ENCODE results near the gene RBM19.

RBM19 gene

GRCh38 chr12:113827539-113828114 lies 138.5 kb downstream of the RBM19 start:
- no peak overlapping the region for H3K4me3 ChIP-seq (ENCODE audit: low read depth, low read length)
- TF ChIP-seq, protein P1, sequence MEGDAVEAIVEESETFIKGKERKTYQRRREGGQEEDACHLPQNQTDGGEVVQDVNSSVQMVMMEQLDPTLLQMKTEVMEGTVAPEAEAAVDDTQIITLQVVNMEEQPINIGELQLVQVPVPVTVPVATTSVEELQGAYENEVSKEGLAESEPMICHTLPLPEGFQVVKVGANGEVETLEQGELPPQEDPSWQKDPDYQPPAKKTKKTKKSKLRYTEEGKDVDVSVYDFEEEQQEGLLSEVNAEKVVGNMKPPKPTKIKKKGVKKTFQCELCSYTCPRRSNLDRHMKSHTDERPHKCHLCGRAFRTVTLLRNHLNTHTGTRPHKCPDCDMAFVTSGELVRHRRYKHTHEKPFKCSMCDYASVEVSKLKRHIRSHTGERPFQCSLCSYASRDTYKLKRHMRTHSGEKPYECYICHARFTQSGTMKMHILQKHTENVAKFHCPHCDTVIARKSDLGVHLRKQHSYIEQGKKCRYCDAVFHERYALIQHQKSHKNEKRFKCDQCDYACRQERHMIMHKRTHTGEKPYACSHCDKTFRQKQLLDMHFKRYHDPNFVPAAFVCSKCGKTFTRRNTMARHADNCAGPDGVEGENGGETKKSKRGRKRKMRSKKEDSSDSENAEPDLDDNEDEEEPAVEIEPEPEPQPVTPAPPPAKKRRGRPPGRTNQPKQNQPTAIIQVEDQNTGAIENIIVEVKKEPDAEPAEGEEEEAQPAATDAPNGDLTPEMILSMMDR (IDR thresholded peaks at IDR 0.05; ENCODE audit: low read depth, low read length) = no peak

GRCh38 chr12:113826805-113827538 lies 139.2 kb downstream of the RBM19 start:
- no peak overlapping the region for H3K4me3 ChIP-seq (ENCODE audit: low read depth, low read length)
- TF ChIP-seq, protein P1 (IDR thresholded peaks at IDR 0.05; ENCODE audit: low read depth, low read length) = no peak

- H3K4me3 ChIP-seq (ENCODE audit: low read depth, low read length) = no peak overlapping the region
- TF ChIP-seq, protein P1 (IDR thresholded peaks at IDR 0.05; ENCODE audit: low read depth, low read length) = no peak
Measured at GRCh38 chr12:113825705-113826104, 140.4 kb downstream of the RBM19 start.

DNA sequence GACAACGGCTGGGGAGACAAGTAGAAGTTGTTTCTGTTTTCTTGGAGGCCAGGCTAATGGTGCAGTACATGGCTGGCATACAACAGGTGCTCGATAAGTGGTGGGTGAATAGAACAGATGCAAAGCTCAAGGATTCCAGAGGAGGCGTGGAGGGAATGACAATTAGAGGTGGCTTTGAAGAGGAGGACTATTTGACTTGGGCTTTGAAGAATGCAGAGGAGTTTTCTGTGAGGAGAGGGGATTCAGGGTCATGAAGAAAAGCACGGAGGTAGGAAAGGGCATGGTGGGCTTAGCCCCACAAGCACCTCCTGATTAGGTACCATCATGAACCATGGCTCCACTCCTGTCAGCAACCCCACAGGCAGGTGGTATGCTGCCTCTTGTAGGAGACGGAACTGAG lies 142.3 kb downstream of the RBM19 start:
- TF ChIP-seq, protein P1 (IDR thresholded peaks at IDR 0.05; ENCODE audit: low read depth, low read length) = no peak
- no peak overlapping the region for H3K4me3 ChIP-seq (ENCODE audit: low read depth, low read length)

GRCh38 chr12:113823016-113823415 lies 143.1 kb downstream of the RBM19 start:
- TF ChIP-seq, protein P1 (IDR thresholded peaks at IDR 0.05; ENCODE audit: low read depth, low read length) = no peak
- no peak overlapping the region for H3K4me3 ChIP-seq (ENCODE audit: low read depth, low read length)

DNA sequence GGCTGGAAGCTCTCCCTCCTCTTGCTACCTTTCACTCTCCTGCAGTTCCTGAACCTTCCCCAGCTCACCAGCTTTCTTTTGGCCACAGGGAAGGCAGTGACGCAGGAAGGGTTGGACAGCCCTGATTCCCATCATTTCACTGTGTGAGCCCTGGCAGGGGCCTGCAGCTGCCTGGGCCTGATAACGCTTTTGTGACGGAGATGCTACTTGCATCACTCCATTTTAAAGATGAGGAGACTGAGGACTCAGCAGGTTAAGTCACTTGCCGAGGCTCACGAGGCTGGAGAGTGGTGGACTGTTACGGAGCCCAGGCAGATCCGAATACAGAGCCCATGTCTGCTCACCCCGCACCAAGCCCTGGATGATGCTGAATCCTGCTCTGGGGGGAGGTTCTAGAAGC lies 145.3 kb downstream of the RBM19 start:
- no peak overlapping the region for H3K4me3 ChIP-seq (ENCODE audit: low read depth, low read length)
- TF ChIP-seq, protein P1 (IDR thresholded peaks at IDR 0.05; ENCODE audit: low read depth, low read length) = no peak

GRCh38 chr12:113820309-113820708 lies 145.8 kb downstream of the RBM19 start:
- TF ChIP-seq, protein P1 (IDR thresholded peaks at IDR 0.05; ENCODE audit: low read depth, low read length) = no peak
- H3K4me3 ChIP-seq (ENCODE audit: low read depth, low read length) = no peak overlapping the region
